ENCODE measurements around the gene MBP.

The MBP gene

GRCh38 chr18:77114152-77114414 is 18.5 kb downstream of the MBP start:
- no peaks in the 10 kb centered on the region for H3K27me3 ChIP-seq (ENCODE audit: insufficient read depth, poor library complexity, severe bottlenecking)
- H3K27ac ChIP-seq (replicated peaks) = peak overlapping the region; percentile 84
- DNase-seq (ENCODE audit: low read depth in 1 of 2, low spot score in 1 of 2) = no peak
- TF ChIP-seq SPI1 (IDR thresholded peaks at IDR 0.05; ENCODE audit: borderline replicate concordance, low read depth) (no peak), GABPA (IDR thresholded peaks at IDR 0.05; ENCODE audit: low read depth) (no peak), CTCF (IDR thresholded peaks at IDR 0.05; ENCODE audit: insufficient read depth, low read length) (no peak), REST (IDR thresholded peaks at IDR 0.05; ENCODE audit: insufficient replicate concordance, low read depth) (no peak), POLR2AphosphoS5 (IDR thresholded peaks at IDR 0.05; ENCODE audit: low read depth) (no peak)
- H3K4me3 ChIP-seq (replicated peaks; ENCODE audit: insufficient read depth, low read length) = no peak overlapping the region

GRCh38 chr18:77113361-77114151 is 19.0 kb downstream of the MBP start:
- Histone ChIP-seq H3K27ac (replicated peaks) (peak overlapping the region; percentile 84), H3K27me3 (ENCODE audit: insufficient read depth, poor library complexity, severe bottlenecking) (no peaks in the 10 kb centered on the region), H3K4me3 (replicated peaks; ENCODE audit: insufficient read depth, low read length) (no peak overlapping the region)
- no peak for DNase-seq (ENCODE audit: low read depth in 1 of 2, low spot score in 1 of 2)
- no peak for TF ChIP-seq CTCF (IDR thresholded peaks at IDR 0.05; ENCODE audit: insufficient read depth, low read length)
- TF ChIP-seq POLR2AphosphoS5 (IDR thresholded peaks at IDR 0.05; ENCODE audit: low read depth) = peak; percentile 64; the same call in 1 of the 2 replicates

- DNase-seq (ENCODE audit: low read depth in 1 of 2, low spot score in 1 of 2) = no peak
- Histone ChIP-seq H3K27ac (replicated peaks) (peak overlapping the region; percentile 73), H3K27me3 (ENCODE audit: insufficient read depth, poor library complexity, severe bottlenecking) (no peaks in the 10 kb centered on the region), H3K4me3 (replicated peaks; ENCODE audit: insufficient read depth, low read length) (no peak overlapping the region)
- no peak for TF ChIP-seq GABPA (IDR thresholded peaks at IDR 0.05; ENCODE audit: low read depth)
- no peak for TF ChIP-seq CTCF (IDR thresholded peaks at IDR 0.05; ENCODE audit: insufficient read depth, low read length)
Observed at GRCh38 chr18:77112747-77113092, 19.9 kb downstream of the MBP start.

- TF ChIP-seq REST (IDR thresholded peaks at IDR 0.05; ENCODE audit: insufficient replicate concordance, low read depth) (no peak), SPI1 (IDR thresholded peaks at IDR 0.05; ENCODE audit: borderline replicate concordance, low read depth) (peak; percentile 84), POLR2AphosphoS5 (IDR thresholded peaks at IDR 0.05; ENCODE audit: low read depth) (peak; percentile 98)
- peak overlapping the region; percentile 73 for H3K27ac ChIP-seq (replicated peaks)
- no peaks in the 10 kb centered on the region for H3K27me3 ChIP-seq (ENCODE audit: insufficient read depth, poor library complexity, severe bottlenecking)
- peak; percentile 71 to 93 for DNase-seq (ENCODE audit: low read depth in 1 of 2, low spot score in 1 of 2)
- H3K4me3 ChIP-seq (replicated peaks; ENCODE audit: insufficient read depth, low read length) = peak overlapping the region; percentile 19
Observed at GRCh38 chr18:77111951-77112746, 20.4 kb downstream of the MBP start.

Data from HL-60 (cell line).